ENCODE data around the gene LPIN3.

The LPIN3 gene

GRCh38 chr20:41355192-41355591 is 14.6 kb downstream of the LPIN3 start:
- TF ChIP-seq POLR2AphosphoS5 (IDR thresholded peaks at IDR 0.05; ENCODE audit: low read depth, low read length): no peak
- no peak for TF ChIP-seq SIN3A (IDR thresholded peaks at IDR 0.05; ENCODE audit: borderline replicate concordance, insufficient read depth, low read length)
- TF ChIP-seq REST (IDR thresholded peaks at IDR 0.05; ENCODE audit: insufficient read depth in 1 of 2, low read depth in 2 of 2, low read length in 2 of 2): no peak
- no peak for TF ChIP-seq TAF1 (IDR thresholded peaks at IDR 0.05; ENCODE audit: borderline replicate concordance, insufficient read depth, low read length)
- TF ChIP-seq FOXP2 (optimal IDR thresholded peaks at IDR 0.05; ENCODE audit: borderline replicate concordance, extremely low read depth, extremely low read length, insufficient read depth): no peak

DNA sequence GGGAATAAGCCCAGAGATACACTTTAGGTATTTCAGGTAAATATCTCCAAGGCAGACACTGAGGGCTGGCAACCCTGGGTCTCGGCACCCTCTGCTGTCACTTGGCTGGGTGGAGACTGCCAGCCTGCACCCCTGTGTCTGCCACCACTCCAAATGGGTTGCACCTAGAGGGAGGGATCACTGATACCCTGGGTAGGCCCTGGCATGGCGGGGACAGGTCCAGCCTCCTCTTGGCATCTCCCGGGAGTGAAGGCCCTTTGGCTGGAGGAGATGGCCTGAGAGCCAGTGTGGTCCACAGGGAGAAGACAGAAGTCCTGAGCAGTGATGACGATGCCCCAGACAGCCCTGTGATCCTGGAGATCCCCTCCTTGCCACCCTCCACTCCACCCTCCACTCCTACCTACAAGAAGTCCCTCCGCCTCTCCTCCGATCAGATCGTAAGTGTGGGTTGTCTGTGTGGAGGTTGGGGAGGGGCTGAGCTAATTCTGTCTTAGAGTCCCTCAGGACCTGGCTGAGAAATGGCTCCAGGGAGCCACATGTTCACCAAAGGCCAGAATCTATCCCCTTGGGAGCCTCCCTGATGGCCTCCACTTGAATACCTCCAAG is 15.1 kb downstream of the LPIN3 start:
- TF ChIP-seq REST (IDR thresholded peaks at IDR 0.05; ENCODE audit: insufficient read depth in 1 of 2, low read depth in 2 of 2, low read length in 2 of 2): no peak
- no peak for TF ChIP-seq SIN3A (IDR thresholded peaks at IDR 0.05; ENCODE audit: borderline replicate concordance, insufficient read depth, low read length)
- no peak for TF ChIP-seq FOXP2 (optimal IDR thresholded peaks at IDR 0.05; ENCODE audit: borderline replicate concordance, extremely low read depth, extremely low read length, insufficient read depth)
- no peak for TF ChIP-seq TAF1 (IDR thresholded peaks at IDR 0.05; ENCODE audit: borderline replicate concordance, insufficient read depth, low read length)
- no peak for TF ChIP-seq POLR2AphosphoS5 (IDR thresholded peaks at IDR 0.05; ENCODE audit: low read depth, low read length)

DNA sequence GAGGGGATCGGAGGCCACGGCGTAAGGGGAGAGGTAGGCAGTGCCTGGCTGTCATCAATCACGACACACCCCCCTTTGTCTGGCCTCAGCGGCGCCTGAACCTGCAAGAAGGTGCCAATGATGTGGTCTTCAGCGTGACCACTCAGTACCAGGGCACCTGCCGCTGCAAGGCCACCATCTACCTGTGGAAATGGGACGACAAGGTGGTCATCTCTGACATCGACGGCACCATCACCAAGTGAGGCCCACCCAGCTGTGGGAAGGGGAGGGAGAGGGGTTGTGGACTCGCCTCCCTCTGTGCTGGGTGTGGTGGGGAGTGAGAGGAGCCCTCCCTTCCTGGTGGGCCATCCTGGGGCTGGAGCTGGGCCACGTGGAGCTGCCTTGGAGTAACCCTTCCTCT is 16.3 kb downstream of the LPIN3 start:
- no peak for TF ChIP-seq POLR2AphosphoS5 (IDR thresholded peaks at IDR 0.05; ENCODE audit: low read depth, low read length)
- TF ChIP-seq REST (IDR thresholded peaks at IDR 0.05; ENCODE audit: insufficient read depth in 1 of 2, low read depth in 2 of 2, low read length in 2 of 2): no peak
- TF ChIP-seq FOXP2 (optimal IDR thresholded peaks at IDR 0.05; ENCODE audit: borderline replicate concordance, extremely low read depth, extremely low read length, insufficient read depth): no peak
- no peak for TF ChIP-seq SIN3A (IDR thresholded peaks at IDR 0.05; ENCODE audit: borderline replicate concordance, insufficient read depth, low read length)
- TF ChIP-seq TAF1 (IDR thresholded peaks at IDR 0.05; ENCODE audit: borderline replicate concordance, insufficient read depth, low read length): no peak

DNA sequence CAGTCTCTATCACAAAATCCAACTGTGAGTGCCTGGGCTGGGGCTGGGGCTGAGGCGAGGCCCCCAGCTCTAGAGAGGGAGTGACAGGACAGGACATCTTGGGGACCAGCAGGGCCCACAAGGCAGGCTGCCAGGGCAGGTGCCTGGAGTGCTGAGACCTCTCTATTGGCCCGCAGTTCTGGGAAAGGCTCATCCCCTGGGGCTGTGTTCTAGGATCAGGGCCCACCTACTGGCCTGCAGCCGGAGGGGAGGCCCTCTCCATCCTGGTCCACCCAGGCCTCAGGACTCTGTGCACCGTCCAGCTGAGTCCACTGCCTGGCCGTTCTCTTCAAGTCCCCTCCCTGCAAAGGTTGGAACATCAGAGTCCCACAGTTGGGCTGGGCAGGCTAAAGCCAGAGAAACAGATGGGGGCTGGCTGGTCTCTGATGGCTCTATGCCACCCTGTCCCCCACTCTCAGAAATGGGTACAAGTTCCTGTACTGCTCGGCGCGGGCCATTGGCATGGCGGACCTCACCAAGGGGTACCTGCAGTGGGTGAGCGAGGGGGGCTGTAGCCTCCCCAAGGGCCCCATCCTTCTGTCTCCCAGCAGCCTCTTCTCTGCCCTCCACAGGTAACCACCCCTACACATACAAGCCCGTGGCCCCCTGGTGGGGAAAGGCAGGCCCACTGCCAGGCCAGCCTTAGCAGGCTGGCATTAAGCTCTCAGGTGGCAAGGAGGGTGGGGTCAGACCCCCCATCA is 17.0 kb downstream of the LPIN3 start:
- TF ChIP-seq TAF1 (IDR thresholded peaks at IDR 0.05; ENCODE audit: borderline replicate concordance, insufficient read depth, low read length) (no peak), REST (IDR thresholded peaks at IDR 0.05; ENCODE audit: insufficient read depth in 1 of 2, low read depth in 2 of 2, low read length in 2 of 2) (no peak), POLR2AphosphoS5 (IDR thresholded peaks at IDR 0.05; ENCODE audit: low read depth, low read length) (no peak), SIN3A (IDR thresholded peaks at IDR 0.05; ENCODE audit: borderline replicate concordance, insufficient read depth, low read length) (no peak), FOXP2 (optimal IDR thresholded peaks at IDR 0.05; ENCODE audit: borderline replicate concordance, extremely low read depth, extremely low read length, insufficient read depth) (no peak)

Measured in PFSK-1 (cell line).